Smooth muscle cell (in vitro differentiated cells): ENCODE results near the gene PPIF. TPM values are rescaled to one million over a fixed set of nuclear protein-coding genes. Genes with fewer than 3 reads are reported as not detected.

Experiments used
- DNase-seq: peaks from one replicate; lab custom pipeline; 2025; ENCODE audit not compliant: unreplicated experiment; lab: John Stamatoyannopoulos, UW
- H2AFZ ChIP-seq: fragments of 200-600 bp; sonication (generic); 2 replicates; pipeline ENCODE4 v1.6.0; 2016; ENCODE audit warnings: antibody characterized with exemption, low read depth, mild to moderate bottlenecking
- H3F3A ChIP-seq: fragments of 200-600 bp; sonication (generic); 2 replicates; pipeline ENCODE4 v1.6.0; 2017; ENCODE audit warnings: antibody characterized with exemption, low read depth
- H3K27ac ChIP-seq: fragments of 200-600 bp; sonication (generic); 2 replicates; pipeline ENCODE4 v1.5.1; 2016; ENCODE audit warnings: low read depth, mild to moderate bottlenecking
- H3K27me3 ChIP-seq: fragments of 200-600 bp; sonication (generic); 2 replicates; pipeline ENCODE4 v1.6.1; 2016; ENCODE audit warnings: low read depth, mild to moderate bottlenecking
- H3K36me3 ChIP-seq: fragments of 200-600 bp; sonication (generic); 2 replicates; pipeline ENCODE4 v1.5.1; 2016; ENCODE audit warnings: low read depth
- H3K4me1 ChIP-seq: fragments of 200-600 bp; sonication (generic); 2 replicates; pipeline ENCODE4 v1.5.1; 2016; ENCODE audit warnings: low read depth
- H3K4me2 ChIP-seq: fragments of 200-600 bp; sonication (generic); 2 replicates; pipeline ENCODE4 v1.6.0; 2016; ENCODE audit warnings: mild to moderate bottlenecking
- H3K4me3 ChIP-seq: fragments of 200-600 bp; sonication (generic); 2 replicates; pipeline ENCODE4 v1.5.1; 2016; ENCODE audit warnings: mild to moderate bottlenecking
- H3K79me2 ChIP-seq: fragments of 200-600 bp; sonication (generic); 2 replicates; pipeline ENCODE4 v1.6.0; 2016; ENCODE audit warnings: low read depth, mild to moderate bottlenecking
- H3K9ac ChIP-seq: fragments of 200-600 bp; sonication (generic); 2 replicates; pipeline ENCODE4 v1.6.0; 2016; ENCODE audit warnings: low read depth
- H3K9me3 ChIP-seq: fragments of 200-600 bp; sonication (generic); replicated peaks from 2 replicates; pipeline ENCODE4 v1.5.1; 2016; ENCODE audit warnings: low read depth
- H4K20me1 ChIP-seq: fragments of 200-600 bp; sonication (generic); 2 replicates; pipeline ENCODE4 v1.6.0; 2016; ENCODE audit warnings: low read depth
- CTCF ChIP-seq: fragments of 200-600 bp; sonication (generic); IDR thresholded peaks from 2 replicates; pipeline ENCODE4 v1.5.1; 2017; ENCODE audit warnings: borderline replicate concordance, mild to moderate bottlenecking, antibody characterized with exemption; ENCODE audit not compliant: insufficient read depth, poor library complexity, severe bottlenecking
- WGBS: methylation state at CpG from one replicate; pipeline ENCODE4 v1.1.7; 2016; ENCODE audit warnings: low lambda C conversion rate; 5-methylcytosine and 5-hydroxymethylcytosine counted together
- polyA plus RNA-seq: library from polyadenylated mRNA; unstranded; fragments of >200 nt; fragmentation: Nextera tagmentation; extraction: Ambion mirVana; gene quantifications from 2 replicates; pipeline ENCODE4 v1.2.1, GENCODE V29; 2016
- total RNA-seq: library from RNA; depleted of rRNA; stranded (reverse); fragments of >200 nt; gene quantifications from 2 replicates; pipeline ENCODE4 v1.2.3, GENCODE V29; 2014

Gene PPIF
- total and polyA plus RNA-seq, 2 experiments from 2014 or later: 24.3 to 29.7 TPM

GRCh38 chr10:79351332-79351731, 4.1 kb downstream of the PPIF start:
- H3K4me3 ChIP-seq: no peak overlapping the region
- DNase-seq: no peak
- peaks cover 7% of the 10 kb centered on the region for H3K4me1 ChIP-seq
- no peak overlapping the region for H3K27ac ChIP-seq
- no peak overlapping the region for H3K9ac ChIP-seq
- no peaks in the 10 kb centered on the region for H3K27me3 ChIP-seq
- H3F3A ChIP-seq: no peaks in the 10 kb centered on the region
- peaks cover 14% of the 10 kb centered on the region for H3K36me3 ChIP-seq
- H3K79me2 ChIP-seq: peaks cover 17% of the 10 kb centered on the region
- H3K9me3 ChIP-seq: no peaks in the 10 kb centered on the region
- no peak for TF ChIP-seq CTCF
- no peak overlapping the region for H3K4me2 ChIP-seq
- no peak overlapping the region for H2AFZ ChIP-seq
- WGBS: 98% methylated on average over 13 of the region's 13 CpGs
- peaks cover 60% of the 10 kb centered on the region for H4K20me1 ChIP-seq

- H2AFZ ChIP-seq: no peak overlapping the region
- H3K36me3 ChIP-seq: peaks cover 14% of the 10 kb centered on the region
- DNase-seq: no peak
- peaks cover 60% of the 10 kb centered on the region for H4K20me1 ChIP-seq
- H3K4me3 ChIP-seq: no peak overlapping the region
- TF ChIP-seq CTCF: no peak
- no peak overlapping the region for H3K9ac ChIP-seq
- no peaks in the 10 kb centered on the region for H3K27me3 ChIP-seq
- H3K79me2 ChIP-seq: peaks cover 17% of the 10 kb centered on the region
- no peak overlapping the region for H3K27ac ChIP-seq
- peaks cover 7% of the 10 kb centered on the region for H3K4me1 ChIP-seq
- no peaks in the 10 kb centered on the region for H3F3A ChIP-seq
- 98% methylated on average over 11 of the region's 11 CpGs for WGBS
- H3K4me2 ChIP-seq: no peak overlapping the region
- no peaks in the 10 kb centered on the region for H3K9me3 ChIP-seq
Observed at GRCh38 chr10:79352035-79352877, 5.0 kb downstream of the PPIF start.

GRCh38 chr10:79353000-79353406, 5.7 kb downstream of the PPIF start:
- DNase-seq: no peak
- Histone ChIP-seq H3K27me3 (no peaks in the 10 kb centered on the region), H3K36me3 (peaks cover 14% of the 10 kb centered on the region), H3K4me2 (no peak overlapping the region), H3F3A (no peaks in the 10 kb centered on the region), H3K9me3 (no peaks in the 10 kb centered on the region), H3K4me1 (peaks cover 7% of the 10 kb centered on the region), H3K4me3 (no peak overlapping the region), H3K79me2 (peaks cover 11% of the 10 kb centered on the region), H3K27ac (no peak overlapping the region), H4K20me1 (peaks cover 60% of the 10 kb centered on the region), H3K9ac (no peak overlapping the region), H2AFZ (no peak overlapping the region)
- WGBS: 94% methylated on average over 8 of the region's 8 CpGs
- TF ChIP-seq CTCF: no peak

GRCh38 chr10:79353726-79354125, 6.5 kb downstream of the PPIF start:
- peaks cover 4% of the 10 kb centered on the region for H3K79me2 ChIP-seq
- no peak for TF ChIP-seq CTCF
- H3K4me3 ChIP-seq: no peak overlapping the region
- WGBS: 99% methylated on average over 11 of the region's 11 CpGs
- no peak overlapping the region for H3K4me2 ChIP-seq
- no peaks in the 10 kb centered on the region for H3K9me3 ChIP-seq
- no peak overlapping the region for H2AFZ ChIP-seq
- no peak for DNase-seq
- H4K20me1 ChIP-seq: peaks cover 53% of the 10 kb centered on the region
- H3F3A ChIP-seq: no peaks in the 10 kb centered on the region
- H3K27ac ChIP-seq: no peak overlapping the region
- no peaks in the 10 kb centered on the region for H3K4me1 ChIP-seq
- no peak overlapping the region for H3K9ac ChIP-seq
- H3K36me3 ChIP-seq: peaks cover 14% of the 10 kb centered on the region
- no peaks in the 10 kb centered on the region for H3K27me3 ChIP-seq
